ENCODE results near the gene CFAP410.
"Not testable (repeated sequence)": the region's sequence is repeated elsewhere in the genome, so short reads cannot be mapped to it uniquely, and the experiment has no call there.

The CFAP410 gene

DNA sequence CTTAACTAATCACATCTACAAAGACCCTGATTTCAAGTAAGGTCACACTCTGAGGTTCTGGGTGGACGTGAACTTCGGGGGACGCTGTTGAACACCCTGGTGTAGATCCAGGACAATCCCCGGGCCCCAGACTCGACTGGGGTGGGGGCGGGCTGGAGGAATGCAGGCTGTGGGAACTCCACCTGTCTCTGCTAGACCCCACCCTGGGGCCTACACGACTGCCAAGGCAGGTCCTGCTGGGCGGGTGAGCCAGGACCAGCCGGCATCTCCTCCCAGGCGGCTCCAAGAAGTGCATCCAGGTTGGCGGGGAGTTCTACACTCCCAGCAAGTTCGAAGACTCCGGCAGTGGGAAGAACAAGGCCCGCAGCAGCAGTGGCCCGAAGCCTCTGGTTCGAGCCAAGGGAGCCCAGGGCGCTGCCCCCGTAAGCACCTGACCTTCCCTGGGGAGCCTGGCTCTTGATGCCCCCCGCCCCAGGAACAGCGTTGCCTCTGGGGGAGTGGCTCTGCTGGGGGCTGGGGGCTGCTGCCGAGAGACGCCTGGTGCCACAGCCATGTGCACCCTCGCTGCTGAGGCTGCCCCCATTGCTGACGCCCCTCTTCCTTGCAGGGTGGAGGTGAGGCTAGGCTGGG, 49.7 kb downstream of the CFAP410 start:
- in situ Hi-C loops (cut with HindIII; ENCODE audit: low sequenced_read_pairs): no loop called here

GRCh38 chr21:44288251-44289110, 50.7 kb downstream of the CFAP410 start:
- in situ Hi-C loops (cut with HindIII; ENCODE audit: low sequenced_read_pairs): no loop called here

DNA sequence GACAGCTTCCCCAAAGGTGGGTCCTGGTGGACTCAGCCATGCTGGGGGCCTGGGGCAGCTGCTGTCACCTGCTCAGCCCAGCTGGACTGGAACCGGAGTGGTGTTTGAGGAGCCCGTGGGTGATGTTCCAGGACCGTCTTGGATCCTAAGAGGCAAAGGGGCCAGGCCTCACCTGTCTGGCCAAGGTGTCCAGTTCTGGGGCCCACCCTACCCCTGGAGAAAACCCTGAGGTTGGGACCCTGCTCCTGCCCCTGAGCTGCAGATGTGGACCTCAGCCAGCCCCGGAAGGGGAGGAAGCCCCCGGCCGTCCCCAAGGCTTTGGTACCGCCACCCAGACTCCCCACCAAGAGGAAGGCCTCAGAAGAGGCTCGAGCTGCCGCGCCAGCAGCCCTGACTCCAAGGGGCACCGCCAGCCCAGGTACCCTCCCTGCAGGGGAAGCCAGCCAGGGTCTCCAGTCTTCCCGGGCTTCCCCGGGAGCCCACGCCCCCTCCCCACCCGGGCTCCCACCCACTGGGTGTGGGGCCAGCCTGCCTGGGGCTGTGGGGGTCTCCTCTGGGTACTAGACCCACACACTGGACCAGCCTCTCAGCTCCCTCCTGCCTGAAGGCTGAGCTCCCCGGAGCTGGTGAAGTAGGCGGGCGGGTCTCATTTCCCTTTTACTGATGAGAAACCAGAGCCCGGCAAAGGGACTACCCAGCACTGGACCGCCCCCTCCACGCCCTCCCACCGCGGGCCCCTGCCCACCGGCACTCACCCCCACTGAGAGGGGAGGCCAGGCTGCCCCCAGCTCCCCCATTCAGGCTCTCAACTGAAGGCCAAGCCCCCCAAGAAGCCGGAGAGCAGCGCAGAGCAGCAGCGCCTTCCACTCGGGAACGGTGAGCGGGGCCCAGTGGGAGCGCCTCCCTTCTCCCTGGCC, 52.2 kb downstream of the CFAP410 start:
- in situ Hi-C loops (cut with HindIII; ENCODE audit: low sequenced_read_pairs): no loop called here

DNA sequence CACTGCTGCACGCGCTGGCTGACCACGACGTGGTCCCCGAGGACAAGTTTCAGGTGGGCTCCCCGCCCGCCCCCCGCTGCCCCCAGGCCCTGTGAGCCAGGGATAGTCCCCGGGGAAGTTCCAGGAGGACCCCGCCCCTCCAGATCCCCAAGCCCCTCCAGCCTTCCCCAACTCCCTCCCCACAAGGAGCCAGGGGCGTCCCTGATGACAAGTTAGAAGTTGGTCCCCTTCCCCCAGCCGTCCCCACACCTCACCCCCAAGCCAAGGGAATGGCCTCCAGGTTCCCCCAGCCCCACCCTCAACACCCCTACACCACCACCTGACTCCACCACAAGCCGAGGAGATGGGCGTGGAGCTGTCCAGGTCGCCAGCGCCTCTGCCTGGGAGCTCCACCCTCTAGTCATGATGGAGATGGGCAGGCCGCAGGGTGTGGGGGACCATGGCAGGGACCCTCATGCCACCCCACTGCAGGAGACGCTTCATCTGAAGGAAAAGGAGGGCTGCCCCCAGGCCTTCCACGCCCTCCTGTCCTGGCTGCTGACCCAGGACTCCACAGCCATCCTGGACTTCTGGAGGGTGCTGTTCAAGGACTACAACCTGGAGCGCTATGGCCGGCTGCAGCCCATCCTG, 53.0 kb downstream of the CFAP410 start:
- in situ Hi-C loops (cut with HindIII; ENCODE audit: low sequenced_read_pairs): no loop called here

DNA sequence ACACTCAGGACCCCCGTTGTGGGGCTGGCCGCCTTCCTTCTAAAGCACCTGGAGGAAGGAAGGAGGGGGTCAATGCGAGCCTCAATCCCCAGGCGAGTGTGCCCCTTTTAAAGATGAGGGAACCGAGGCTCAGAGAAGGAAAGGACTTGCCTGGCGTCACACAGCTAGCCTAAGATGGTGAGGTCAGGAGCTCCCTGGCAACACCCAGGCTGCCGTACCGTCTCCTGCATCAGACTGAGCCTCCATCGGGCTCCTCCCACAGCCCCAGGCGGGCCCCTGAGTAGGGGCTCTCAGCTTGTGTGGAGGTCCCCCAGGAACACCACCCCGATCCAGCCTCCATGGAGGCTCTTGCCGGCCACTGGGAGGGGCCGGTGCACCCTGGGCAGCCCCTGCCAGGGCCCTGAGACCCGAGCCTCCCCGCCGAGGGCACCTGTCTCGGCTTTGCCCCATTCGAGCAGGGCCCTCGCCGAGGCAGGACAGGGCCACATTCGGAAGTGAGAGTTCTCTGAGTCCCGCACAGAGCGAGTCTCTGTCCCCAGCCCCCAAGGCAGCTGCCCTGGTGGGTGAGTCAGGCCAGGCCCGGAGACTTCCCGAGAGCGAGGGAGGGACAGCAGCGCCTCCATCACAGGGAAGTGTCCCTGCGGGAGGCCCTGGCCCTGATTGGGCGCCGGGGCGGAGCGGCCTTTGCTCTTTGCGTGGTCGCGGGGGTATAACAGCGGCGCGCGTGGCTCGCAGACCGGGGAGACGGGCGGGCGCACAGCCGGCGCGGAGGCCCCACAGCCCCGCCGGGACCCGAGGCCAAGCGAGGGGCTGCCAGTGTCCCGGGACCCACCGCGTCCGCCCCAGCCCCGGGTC, 53.8 kb downstream of the CFAP410 start, which contains the start of gene AIRE:
Gene AIRE, plus strand, starts transcription at position 739 of the 855 bp plus-strand sequence. CDS start 131 bp downstream, outside the sequence.
- in situ Hi-C loops (cut with HindIII; ENCODE audit: low sequenced_read_pairs): no loop called here

GRCh38 chr21:44283948-44284347, 55.2 kb downstream of the CFAP410 start:
- in situ Hi-C loops (cut with HindIII; ENCODE audit: low sequenced_read_pairs): no loop called here

- in situ Hi-C loops (cut with HindIII; ENCODE audit: low sequenced_read_pairs): not testable (repeated sequence)
Observed at GRCh38 chr21:44283211-44283785, 55.9 kb downstream of the CFAP410 start.

DNA sequence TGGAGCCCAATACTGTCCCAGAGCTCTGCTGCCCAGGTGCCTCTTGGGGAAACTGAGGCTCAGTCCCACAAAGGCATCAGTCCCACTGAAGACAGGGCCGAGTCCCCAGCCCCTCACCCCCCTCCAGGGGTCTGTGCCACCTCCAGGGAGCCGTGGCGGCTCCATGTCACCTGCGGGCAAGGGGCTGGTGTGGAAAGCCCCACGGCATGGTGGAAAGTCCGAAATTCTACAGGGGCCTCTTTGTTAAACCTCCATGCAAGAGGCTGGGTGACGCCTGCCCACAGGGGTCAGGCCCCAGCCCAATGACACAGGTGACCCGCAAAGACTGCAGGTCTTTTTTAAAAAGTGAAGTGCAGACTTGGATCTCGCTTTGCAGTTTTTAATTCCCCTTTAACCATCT, 56.8 kb downstream of the CFAP410 start:
- in situ Hi-C loops (cut with HindIII; ENCODE audit: low sequenced_read_pairs): no loop called here

DNA sequence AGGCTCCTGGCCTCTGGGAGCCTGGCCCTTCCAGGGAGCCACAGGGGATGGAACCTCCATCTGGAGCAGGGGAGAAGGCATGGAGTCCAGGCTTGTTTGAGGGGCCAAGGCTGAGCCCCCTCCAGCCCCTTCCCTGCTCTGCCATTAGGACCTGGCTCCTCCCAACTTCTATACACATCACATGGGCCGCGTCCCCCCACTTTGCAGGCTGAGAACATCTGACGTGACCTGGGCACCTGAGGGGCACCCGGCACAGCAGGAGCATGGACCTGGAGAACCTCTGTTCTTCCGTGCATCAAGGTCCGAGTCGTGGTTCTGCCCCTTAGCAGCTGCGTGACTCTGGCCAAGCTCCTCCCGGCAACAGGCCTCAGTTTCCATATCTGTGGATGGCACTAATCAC, 57.4 kb downstream of the CFAP410 start:
- in situ Hi-C loops (cut with HindIII; ENCODE audit: low sequenced_read_pairs): no loop called here

DNA sequence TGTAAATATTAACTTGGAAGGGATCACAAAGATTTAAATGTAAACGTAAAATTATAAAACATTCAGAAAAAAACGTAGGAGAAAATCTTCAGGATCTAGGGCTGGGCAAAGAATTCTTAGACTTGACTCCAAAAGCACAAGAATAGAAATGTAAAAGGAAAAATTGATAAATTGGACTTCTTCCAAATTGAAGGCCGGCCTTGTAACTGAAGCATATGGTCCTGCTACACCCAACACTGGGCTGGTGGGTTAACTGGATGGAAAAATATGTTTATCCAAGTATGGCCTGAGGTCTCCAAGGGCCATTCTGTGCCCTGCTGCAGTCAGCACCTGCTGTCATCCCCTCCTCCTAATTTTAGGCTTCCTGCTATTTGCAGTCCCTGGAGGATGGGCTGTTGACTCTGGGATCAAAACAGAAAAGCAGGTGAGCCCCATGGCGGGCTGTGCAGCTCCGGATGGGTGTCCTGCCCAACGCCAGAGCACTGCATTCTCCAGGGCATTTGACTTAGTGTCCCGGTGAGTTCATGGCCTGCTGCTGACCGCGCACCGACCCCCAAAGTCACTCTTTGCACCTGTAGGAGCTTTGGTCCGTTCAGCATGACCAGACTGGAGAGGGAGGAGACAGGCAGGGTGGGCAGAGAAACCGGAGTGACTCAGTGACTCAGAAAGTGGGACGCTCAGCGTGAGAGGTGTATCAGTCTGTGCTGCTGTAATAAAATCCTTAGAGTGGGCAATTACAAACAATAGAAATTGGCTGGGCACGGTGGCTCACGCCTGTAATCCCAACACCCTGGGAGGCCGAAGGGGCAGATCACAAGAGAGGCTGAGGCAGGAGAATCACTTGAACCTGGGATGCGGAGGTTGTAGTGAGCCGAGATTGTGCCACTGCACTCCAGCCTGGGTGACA, 59.6 kb downstream of the CFAP410 start:
- in situ Hi-C loops (cut with HindIII; ENCODE audit: low sequenced_read_pairs): no loop called here
